Measurements from ENCODE around the gene DNAJC28.

DNA sequence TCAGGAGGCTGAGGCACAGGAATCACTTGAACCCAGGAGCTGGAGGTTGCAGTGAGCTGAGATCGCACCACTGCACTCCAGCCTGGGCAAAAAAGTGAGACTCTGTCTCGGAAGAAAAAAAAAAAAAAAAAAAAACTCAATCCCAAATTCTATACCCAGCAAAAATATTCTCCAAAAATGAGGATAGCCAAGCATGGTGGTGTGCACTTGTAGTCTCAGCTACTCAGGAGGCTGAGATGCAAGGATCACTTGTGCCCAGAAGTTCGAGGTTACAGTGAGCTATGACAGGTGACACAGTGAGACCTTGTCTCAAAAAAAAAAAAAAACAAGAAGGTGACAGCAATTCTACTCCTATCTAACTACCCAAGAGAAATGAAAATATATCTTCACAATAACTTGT, 18.2 kb downstream of the DNAJC28 start:
- TF ChIP-seq MAX (IDR thresholded peaks at IDR 0.05) (no peak), YY1 (IDR thresholded peaks at IDR 0.05; ENCODE audit: low read depth) (no peak), RAD21 (IDR thresholded peaks at IDR 0.05; ENCODE audit: low read depth) (no peak), EGR1 (IDR thresholded peaks at IDR 0.05) (no peak), USF1 (IDR thresholded peaks at IDR 0.05) (no peak), NFIC (IDR thresholded peaks at IDR 0.05) (no peak), TEAD4 (IDR thresholded peaks at IDR 0.05) (no peak), EP300 (IDR thresholded peaks at IDR 0.05; ENCODE audit: borderline replicate concordance) (no peak), CEBPB (IDR thresholded peaks at IDR 0.05) (no peak)
- TF ChIP-seq, protein P1, sequence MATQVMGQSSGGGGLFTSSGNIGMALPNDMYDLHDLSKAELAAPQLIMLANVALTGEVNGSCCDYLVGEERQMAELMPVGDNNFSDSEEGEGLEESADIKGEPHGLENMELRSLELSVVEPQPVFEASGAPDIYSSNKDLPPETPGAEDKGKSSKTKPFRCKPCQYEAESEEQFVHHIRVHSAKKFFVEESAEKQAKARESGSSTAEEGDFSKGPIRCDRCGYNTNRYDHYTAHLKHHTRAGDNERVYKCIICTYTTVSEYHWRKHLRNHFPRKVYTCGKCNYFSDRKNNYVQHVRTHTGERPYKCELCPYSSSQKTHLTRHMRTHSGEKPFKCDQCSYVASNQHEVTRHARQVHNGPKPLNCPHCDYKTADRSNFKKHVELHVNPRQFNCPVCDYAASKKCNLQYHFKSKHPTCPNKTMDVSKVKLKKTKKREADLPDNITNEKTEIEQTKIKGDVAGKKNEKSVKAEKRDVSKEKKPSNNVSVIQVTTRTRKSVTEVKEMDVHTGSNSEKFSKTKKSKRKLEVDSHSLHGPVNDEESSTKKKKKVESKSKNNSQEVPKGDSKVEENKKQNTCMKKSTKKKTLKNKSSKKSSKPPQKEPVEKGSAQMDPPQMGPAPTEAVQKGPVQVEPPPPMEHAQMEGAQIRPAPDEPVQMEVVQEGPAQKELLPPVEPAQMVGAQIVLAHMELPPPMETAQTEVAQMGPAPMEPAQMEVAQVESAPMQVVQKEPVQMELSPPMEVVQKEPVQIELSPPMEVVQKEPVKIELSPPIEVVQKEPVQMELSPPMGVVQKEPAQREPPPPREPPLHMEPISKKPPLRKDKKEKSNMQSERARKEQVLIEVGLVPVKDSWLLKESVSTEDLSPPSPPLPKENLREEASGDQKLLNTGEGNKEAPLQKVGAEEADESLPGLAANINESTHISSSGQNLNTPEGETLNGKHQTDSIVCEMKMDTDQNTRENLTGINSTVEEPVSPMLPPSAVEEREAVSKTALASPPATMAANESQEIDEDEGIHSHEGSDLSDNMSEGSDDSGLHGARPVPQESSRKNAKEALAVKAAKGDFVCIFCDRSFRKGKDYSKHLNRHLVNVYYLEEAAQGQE (IDR thresholded peaks at IDR 0.05; ENCODE audit: low read depth), result no peak

Measured in Ishikawa (cell line).